HepG2 (cell line): Measurements from ENCODE around the gene MYCBPAP. TPM values are rescaled to one million over a fixed set of nuclear protein-coding genes. Genes with fewer than 3 reads are reported as not detected.

ENCODE experiments used
- HDAC6 ChIP-seq: fragments of 200-600 bp; sonication (generic); IDR thresholded peaks from 2 replicates; pipeline ENCODE4 v1.7.0; 2017; ENCODE audit warnings: mild to moderate bottlenecking, antibody characterized with exemption, low read length, low read depth
- IRX3 ChIP-seq: sonication (generic); formaldehyde crosslinking; IDR thresholded peaks from 2 replicates; pipeline ENCODE4 v1.8.1; 2023; ENCODE audit warnings: mild to moderate bottlenecking, low read depth, missing genetic modification reagents, borderline replicate concordance
- JDP2 ChIP-seq: sonication (generic); formaldehyde crosslinking; IDR thresholded peaks from 2 replicates; pipeline ENCODE4 v1.8.1; 2022; ENCODE audit warnings: missing genetic modification reagents, borderline replicate concordance
- KDM4B ChIP-seq: sonication (generic); formaldehyde crosslinking; IDR thresholded peaks from 2 replicates; pipeline ENCODE4 v1.4.0; 2020; ENCODE audit warnings: missing genetic modification reagents
- LBX2 ChIP-seq: sonication (generic); formaldehyde crosslinking; IDR thresholded peaks from 2 replicates; pipeline ENCODE4 v1.5.0; 2020; ENCODE audit warnings: missing genetic modification reagents, mild to moderate bottlenecking, borderline replicate concordance
- LCORL ChIP-seq, 2 experiments: fragments of 450-650 bp in 1 of 2; sonication (generic) in 1 of 2; formaldehyde crosslinking in 1 of 2; IDR thresholded peaks; 2 replicates each; pipeline versions ENCODE4 v1.5.0 to v1.6.1; 2017 to 2020; ENCODE audit warnings: antibody characterized with exemption in 1 of 2, missing genetic modification reagents in 1 of 2
- MED13 ChIP-seq: sonication (generic); formaldehyde crosslinking; IDR thresholded peaks from 2 replicates; pipeline ENCODE4 v1.5.0; 2020; ENCODE audit warnings: missing genetic modification reagents
- MIER3 ChIP-seq: IDR thresholded peaks from 2 replicates; pipeline ENCODE4 v1.6.1; 2016; ENCODE audit warnings: missing compliant biosample characterization, borderline replicate concordance
- MYC ChIP-seq: sonication (generic); formaldehyde crosslinking; IDR thresholded peaks from 2 replicates; pipeline ENCODE4 v1.9.0; 2021; ENCODE audit warnings: missing genetic modification reagents, borderline replicate concordance
- MYPOP ChIP-seq: sonication (generic); formaldehyde crosslinking; IDR thresholded peaks from 2 replicates; pipeline ENCODE4 v1.8.1; 2023; ENCODE audit warnings: mild to moderate bottlenecking, moderate library complexity, missing genetic modification reagents
- NR2F1 ChIP-seq, 2 experiments: fragments of 450-650 bp in 1 of 2; formaldehyde crosslinking in 1 of 2; IDR thresholded peaks; 2 replicates each; pipeline versions ENCODE4 v1.5.0 to v1.6.1; 2016 to 2020; ENCODE audit warnings: mild to moderate bottlenecking in 1 of 2, missing compliant biosample characterization in 1 of 2, missing genetic modification reagents in 1 of 2, moderate library complexity in 1 of 2
- POLR2AphosphoS5 ChIP-seq: IDR thresholded peaks from 2 replicates; pipeline ENCODE4 v1.6.1; 2012; ENCODE audit warnings: low read depth, low read length
- SIN3A ChIP-seq: IDR thresholded peaks from 2 replicates; pipeline ENCODE4 v1.6.1; 2011; ENCODE audit warnings: low read depth, mild to moderate bottlenecking, control low read depth, low read length, borderline replicate concordance
- SMAD1 ChIP-seq: sonication (generic); formaldehyde crosslinking; IDR thresholded peaks from 2 replicates; pipeline ENCODE4 v1.4.0; 2020; ENCODE audit warnings: missing genetic modification reagents, low read depth, mild to moderate bottlenecking, borderline replicate concordance
- SP4 ChIP-seq: sonication (generic); formaldehyde crosslinking; IDR thresholded peaks from 2 replicates; pipeline ENCODE4 v1.8.1; 2023; ENCODE audit warnings: mild to moderate bottlenecking, missing genetic modification reagents
- TBL1XR1 ChIP-seq: fragments of 150-350 bp; IDR thresholded peaks from 2 replicates; pipeline ENCODE4 v1.6.1; 2014; ENCODE audit warnings: borderline replicate concordance, low read length; ENCODE audit not compliant: partially characterized antibody
- U2AF1 ChIP-seq: fragments of 200-400 bp; formaldehyde crosslinking; optimal IDR thresholded peaks from 2 replicates; pipeline ENCODE3; 2017; ENCODE audit warnings: mild to moderate bottlenecking, low read depth, low read length
- ZFX ChIP-seq: sonication (generic); formaldehyde crosslinking; IDR thresholded peaks from 2 replicates; pipeline ENCODE4 v1.4.0; 2020; ENCODE audit warnings: mild to moderate bottlenecking, low read depth, missing genetic modification reagents, moderate library complexity
- ZNF274 ChIP-seq: sonication (generic); formaldehyde crosslinking; IDR thresholded peaks from 2 replicates; pipeline ENCODE4 v1.5.1; 2020; ENCODE audit warnings: mild to moderate bottlenecking, missing genetic modification reagents
- ZNF292 ChIP-seq: sonication (generic); formaldehyde crosslinking; IDR thresholded peaks from 2 replicates; pipeline ENCODE4 v1.8.1; 2022; ENCODE audit warnings: mild to moderate bottlenecking, low read depth, missing genetic modification reagents, borderline replicate concordance
- ZNF557 ChIP-seq: sonication (generic); formaldehyde crosslinking; IDR thresholded peaks from 2 replicates; pipeline ENCODE4 v1.4.0; 2020; ENCODE audit warnings: missing genetic modification reagents
- ZNF703 ChIP-seq: sonication (generic); formaldehyde crosslinking; IDR thresholded peaks from 2 replicates; pipeline ENCODE4 v1.5.1; 2020; ENCODE audit warnings: missing genetic modification reagents, mild to moderate bottlenecking, moderate library complexity, borderline replicate concordance
- ZNF761 ChIP-seq: sonication (generic); formaldehyde crosslinking; conservative IDR thresholded peaks from 2 replicates; pipeline ENCODE4 v1.4.0; 2020; ENCODE audit warnings: mild to moderate bottlenecking, missing genetic modification reagents
- ZNF773 ChIP-seq: sonication (generic); formaldehyde crosslinking; IDR thresholded peaks from 2 replicates; pipeline ENCODE4 v1.4.0; 2020; ENCODE audit warnings: missing genetic modification reagents, borderline replicate concordance
- ZNF788 ChIP-seq: sonication (generic); formaldehyde crosslinking; IDR thresholded peaks from 2 replicates; pipeline ENCODE4 v1.5.0; 2020; ENCODE audit warnings: mild to moderate bottlenecking, missing genetic modification reagents, borderline replicate concordance
- ZNF841 ChIP-seq: sonication (generic); formaldehyde crosslinking; IDR thresholded peaks from 2 replicates; pipeline ENCODE4 v1.8.1; 2023; ENCODE audit warnings: missing genetic modification reagents, borderline replicate concordance
- polyA plus RNA-seq, 8 experiments: library from polyadenylated mRNA; depleted of rRNA in 3 of 8; stranded (reverse) in 7 of 8; unstranded in 1 of 8; fragments of >200 nt; fragmentation: Illumina TruSeq in 4 of 8; extraction: Trizol in 4 of 8; gene quantifications; 2 replicates each; pipeline versions ENCODE4 v1.2.1 to v1.2.3, GENCODE V29; 2011 to 2016; ENCODE audit warnings: low read depth in 4 of 8, missing spikeins in 1 of 8, mixed read lengths in 1 of 8; ENCODE audit not compliant: insufficient read depth in 1 of 8
- total RNA-seq, 5 experiments: library from RNA; depleted of rRNA; stranded (reverse); fragments of >200 nt; fragmentation: Illumina TruSeq; extraction: Trizol; gene quantifications; 2 replicates each; pipeline ENCODE4 v1.2.3, GENCODE V29; 2016; ENCODE audit warnings: low read depth in 1 of 5
- TF ChIP-seq, protein P1 (sequence below): sonication (generic); formaldehyde crosslinking; IDR thresholded peaks from 2 replicates; pipeline ENCODE4 v1.5.1; 2020; ENCODE audit warnings: mild to moderate bottlenecking, missing genetic modification reagents, moderate library complexity

Gene MYCBPAP
- total and polyA plus RNA-seq, 2 of the 13 experiments (the other 11 are each of a cell fraction or from before 2014, with no cell fraction given), result 0.22 to 0.24 TPM

GRCh38 chr17:50482516-50482915 is 25.7 kb upstream of the MYCBPAP start (continued):
- peak; percentile 62; the same call in 1 of the 2 replicates for TF ChIP-seq MIER3
- TF ChIP-seq MYPOP (CRISPR knock-in tag), result peak; percentile 66; the same call in 1 of the 2 replicates
- TF ChIP-seq SIN3A, result no peak
- TF ChIP-seq ZNF841 (CRISPR knock-in tag), result no peak
- peak in 1 of 2 experiments; percentile 55; a peak in 1 of 4 replicates for TF ChIP-seq NR2F1 (CRISPR knock-in tag; IDR thresholded peaks at IDR 0.05)
- TF ChIP-seq ZNF703, result no peak
- no peak for TF ChIP-seq ZNF274 (CRISPR knock-in tag)
- TF ChIP-seq ZNF292 (CRISPR knock-in tag), result no peak
- peak; percentile 64; the same call in 1 of the 2 replicates for TF ChIP-seq MYC (CRISPR knock-in tag)
- 0 out of 2 replicates have a peak, but pooled peaks have one; percentile 20 for TF ChIP-seq LBX2
- TF ChIP-seq JDP2, result no peak
- TF ChIP-seq, protein P1, sequence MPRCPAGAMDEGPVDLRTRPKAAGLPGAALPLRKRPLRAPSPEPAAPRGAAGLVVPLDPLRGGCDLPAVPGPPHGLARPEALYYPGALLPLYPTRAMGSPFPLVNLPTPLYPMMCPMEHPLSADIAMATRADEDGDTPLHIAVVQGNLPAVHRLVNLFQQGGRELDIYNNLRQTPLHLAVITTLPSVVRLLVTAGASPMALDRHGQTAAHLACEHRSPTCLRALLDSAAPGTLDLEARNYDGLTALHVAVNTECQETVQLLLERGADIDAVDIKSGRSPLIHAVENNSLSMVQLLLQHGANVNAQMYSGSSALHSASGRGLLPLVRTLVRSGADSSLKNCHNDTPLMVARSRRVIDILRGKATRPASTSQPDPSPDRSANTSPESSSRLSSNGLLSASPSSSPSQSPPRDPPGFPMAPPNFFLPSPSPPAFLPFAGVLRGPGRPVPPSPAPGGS (CRISPR knock-in tag), result no peak
- no peak for TF ChIP-seq ZNF773
- no peak for TF ChIP-seq LCORL (IDR thresholded peaks at IDR 0.05)
- peak; percentile 58; the same call in 1 of the 2 replicates for TF ChIP-seq LCORL (CRISPR knock-in tag; IDR thresholded peaks at IDR 0.05)
- peak; percentile 70; the same call in 1 of the 2 replicates for TF ChIP-seq ZNF788 (CRISPR knock-in tag)
- TF ChIP-seq U2AF1, result no peak
- TF ChIP-seq ZNF557, result no peak
- TF ChIP-seq HDAC6, result no peak
- TF ChIP-seq SMAD1 (CRISPR knock-in tag), result no peak
- peak; percentile 82 for TF ChIP-seq TBL1XR1
- 0 out of 2 replicates have a peak, but pooled peaks have one; percentile 46 for TF ChIP-seq SP4
- no peak for TF ChIP-seq IRX3
- no peak for TF ChIP-seq ZNF761 (CRISPR knock-in tag)
- TF ChIP-seq POLR2AphosphoS5, result no peak
- TF ChIP-seq KDM4B (CRISPR knock-in tag), result no peak
- TF ChIP-seq MED13 (CRISPR knock-in tag), result 0 out of 2 replicates have a peak, but pooled peaks have one; percentile 42
- TF ChIP-seq ZFX (CRISPR knock-in tag), result peak; percentile 94
